Measurements from ENCODE around the gene AHCYL1.

Gene AHCYL1

GRCh38 chr1:109960745-109961094, 23.8 kb upstream of the AHCYL1 start:
- TF ChIP-seq CTCF (IDR thresholded peaks at IDR 0.05): no peak

GRCh38 chr1:109963864-109964263, 20.7 kb upstream of the AHCYL1 start:
- TF ChIP-seq CTCF (IDR thresholded peaks at IDR 0.05): no peak

GRCh38 chr1:109969146-109969829, 15.3 kb upstream of the AHCYL1 start:
- TF ChIP-seq CTCF (IDR thresholded peaks at IDR 0.05): no peak

- TF ChIP-seq CTCF (IDR thresholded peaks at IDR 0.05): no peak
These were observed 14.7 kb upstream of the AHCYL1 start for GRCh38 chr1:109969907-109970306.

GRCh38 chr1:109971559-109971958, 13.0 kb upstream of the AHCYL1 start:
- TF ChIP-seq CTCF (IDR thresholded peaks at IDR 0.05): no peak

GRCh38 chr1:109974191-109974590, 10.4 kb upstream of the AHCYL1 start:
- TF ChIP-seq CTCF (IDR thresholded peaks at IDR 0.05): no peak

GRCh38 chr1:109975718-109976117, 8.8 kb upstream of the AHCYL1 start:
- TF ChIP-seq CTCF (IDR thresholded peaks at IDR 0.05): no peak

- TF ChIP-seq CTCF (IDR thresholded peaks at IDR 0.05): no peak
These were observed 7.8 kb upstream of the AHCYL1 start for GRCh38 chr1:109976762-109977161.

Measured in LNCAP (cell line).